HG03159 (cell line): ENCODE measurements around the gene ADAMTSL1.

Experiments
- ATAC-seq: cut with Tn5 transposase; IDR thresholded peaks from one replicate; pipeline ENCODE4 v1.9.1; 2021; ENCODE audit warnings: mild to moderate bottlenecking, moderate library complexity; ENCODE audit not compliant: unreplicated experiment

The ADAMTSL1 gene

GRCh38 chr9:18554244-18554643 is 80.3 kb downstream of the ADAMTSL1 start:
- no peak for ATAC-seq

- no peak for ATAC-seq
Measured at GRCh38 chr9:18555105-18555883, 81.3 kb downstream of the ADAMTSL1 start.

GRCh38 chr9:18564018-18564880 is 90.3 kb downstream of the ADAMTSL1 start:
- no peak for ATAC-seq

GRCh38 chr9:18566121-18566520 is 92.2 kb downstream of the ADAMTSL1 start:
- no peak for ATAC-seq

- no peak for ATAC-seq
Measured at GRCh38 chr9:18568973-18569372, 95.0 kb downstream of the ADAMTSL1 start.

GRCh38 chr9:18569941-18570630 is 96.1 kb downstream of the ADAMTSL1 start:
- no peak for ATAC-seq

- no peak for ATAC-seq
Measured at GRCh38 chr9:18573021-18573556, 99.1 kb downstream of the ADAMTSL1 start.

GRCh38 chr9:18575686-18576085 is 101.7 kb downstream of the ADAMTSL1 start:
- ATAC-seq = no peak

GRCh38 chr9:18579536-18579935 is 105.6 kb downstream of the ADAMTSL1 start:
- no peak for ATAC-seq

GRCh38 chr9:18580151-18580550 is 106.2 kb downstream of the ADAMTSL1 start:
- no peak for ATAC-seq

GRCh38 chr9:18585996-18586395 is 112.0 kb downstream of the ADAMTSL1 start:
- no peak for ATAC-seq

- ATAC-seq = no peak
Measured at GRCh38 chr9:18588002-18588401, 114.0 kb downstream of the ADAMTSL1 start.

GRCh38 chr9:18591261-18591660 is 117.3 kb downstream of the ADAMTSL1 start:
- no peak for ATAC-seq

- no peak for ATAC-seq
Measured at GRCh38 chr9:18594837-18595236, 120.9 kb downstream of the ADAMTSL1 start.

- no peak for ATAC-seq
Measured at GRCh38 chr9:18595597-18595996, 121.6 kb downstream of the ADAMTSL1 start.

GRCh38 chr9:18596920-18597319 is 123.0 kb downstream of the ADAMTSL1 start:
- no peak for ATAC-seq

- no peak for ATAC-seq
Measured at GRCh38 chr9:18598969-18599368, 125.0 kb downstream of the ADAMTSL1 start.

- no peak for ATAC-seq
Measured at GRCh38 chr9:18601026-18601425, 127.1 kb downstream of the ADAMTSL1 start.

GRCh38 chr9:18601956-18602355 is 128.0 kb downstream of the ADAMTSL1 start:
- ATAC-seq = no peak

GRCh38 chr9:18604767-18605730 is 131.1 kb downstream of the ADAMTSL1 start:
- no peak for ATAC-seq
